NCI-H2196 treated with DMSO at 0.1 percent for 48 hours (cell line): ENCODE measurements around the gene PPP6R1.

ENCODE experiments used
- DNase-seq: peaks from one replicate; lab custom pipeline; 2025; ENCODE audit not compliant: unreplicated experiment; lab: John Stamatoyannopoulos, UW

Gene PPP6R1

GRCh38 chr19:55258476-55258827 lies 365 bp downstream of the PPP6R1 start:
- DNase-seq = no peak

DNA sequence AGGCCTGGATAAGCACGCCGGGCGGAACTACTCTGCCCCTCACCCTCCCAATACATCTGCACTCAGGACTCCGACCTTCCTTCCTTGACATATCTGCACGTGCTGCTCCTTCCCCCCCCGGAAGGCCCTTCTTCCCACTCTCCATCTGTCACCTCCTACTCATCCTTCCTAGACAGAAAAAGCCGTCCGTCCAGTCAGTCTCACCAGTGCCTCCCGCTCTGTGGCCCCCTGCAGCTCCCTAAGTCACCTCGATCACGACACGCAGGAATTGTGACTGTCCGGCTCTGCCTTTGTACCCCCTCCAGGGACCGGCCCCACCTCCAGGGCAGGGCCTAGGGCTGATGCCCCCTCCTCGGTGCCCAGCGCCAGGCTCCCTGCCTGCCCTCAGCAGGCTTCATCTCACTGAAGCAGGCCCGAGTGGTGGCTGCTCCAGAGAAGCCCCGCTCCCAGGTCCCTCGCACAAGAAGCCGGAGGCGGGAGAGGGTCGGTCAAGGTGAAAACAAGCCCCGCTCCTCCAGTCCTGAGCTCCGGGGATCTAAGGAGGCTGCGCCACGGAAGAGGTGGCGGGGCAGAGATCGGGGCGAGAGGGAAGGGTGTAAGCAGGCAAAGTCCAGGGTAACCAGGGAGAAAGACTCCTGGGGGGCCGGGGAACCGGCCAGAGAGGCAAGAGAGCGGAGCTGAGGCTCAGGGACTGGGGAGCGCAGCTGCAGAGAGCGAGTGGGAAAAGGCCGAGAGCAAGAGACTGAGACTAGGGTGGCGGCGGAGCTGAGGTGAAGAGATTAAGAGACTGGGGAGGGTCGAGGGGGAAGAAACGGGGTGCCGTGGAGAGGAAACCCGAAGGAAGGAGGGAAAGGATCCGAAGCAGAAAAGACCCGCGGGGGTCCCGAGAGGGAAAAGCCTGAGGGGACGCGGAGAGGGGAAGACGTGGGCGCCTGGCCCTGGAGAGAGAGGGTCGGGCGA lies 1.1 kb downstream of the PPP6R1 start:
- no peak for DNase-seq

GRCh38 chr19:55256562-55257460 lies 2.0 kb downstream of the PPP6R1 start:
- no peak for DNase-seq

- DNase-seq = no peak
These were observed 3.0 kb downstream of the PPP6R1 start for GRCh38 chr19:55255618-55256423.

DNA sequence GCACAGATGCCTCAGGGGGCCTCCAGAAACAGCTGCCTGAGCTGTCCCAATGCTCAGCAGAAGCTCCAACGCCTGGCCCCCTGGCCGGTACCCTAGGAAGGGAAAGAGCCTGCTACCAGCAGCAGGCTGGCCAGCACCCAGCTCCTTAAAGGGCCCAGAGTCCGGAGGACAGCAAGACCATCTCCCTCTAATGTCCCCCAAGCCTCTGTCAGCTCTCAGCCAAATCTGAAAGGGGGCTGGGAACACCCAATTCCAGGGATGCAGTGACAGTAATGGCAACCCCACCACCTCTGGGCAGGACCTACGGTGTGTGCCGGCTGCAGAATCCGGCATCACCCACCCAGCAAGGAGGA lies 4.2 kb downstream of the PPP6R1 start:
- no peak for DNase-seq

- DNase-seq = peak; percentile 57
These were observed 4.8 kb downstream of the PPP6R1 start for GRCh38 chr19:55253842-55254624.

- DNase-seq = no peak
These were observed 5.8 kb downstream of the PPP6R1 start for GRCh38 chr19:55252760-55253663.

DNA sequence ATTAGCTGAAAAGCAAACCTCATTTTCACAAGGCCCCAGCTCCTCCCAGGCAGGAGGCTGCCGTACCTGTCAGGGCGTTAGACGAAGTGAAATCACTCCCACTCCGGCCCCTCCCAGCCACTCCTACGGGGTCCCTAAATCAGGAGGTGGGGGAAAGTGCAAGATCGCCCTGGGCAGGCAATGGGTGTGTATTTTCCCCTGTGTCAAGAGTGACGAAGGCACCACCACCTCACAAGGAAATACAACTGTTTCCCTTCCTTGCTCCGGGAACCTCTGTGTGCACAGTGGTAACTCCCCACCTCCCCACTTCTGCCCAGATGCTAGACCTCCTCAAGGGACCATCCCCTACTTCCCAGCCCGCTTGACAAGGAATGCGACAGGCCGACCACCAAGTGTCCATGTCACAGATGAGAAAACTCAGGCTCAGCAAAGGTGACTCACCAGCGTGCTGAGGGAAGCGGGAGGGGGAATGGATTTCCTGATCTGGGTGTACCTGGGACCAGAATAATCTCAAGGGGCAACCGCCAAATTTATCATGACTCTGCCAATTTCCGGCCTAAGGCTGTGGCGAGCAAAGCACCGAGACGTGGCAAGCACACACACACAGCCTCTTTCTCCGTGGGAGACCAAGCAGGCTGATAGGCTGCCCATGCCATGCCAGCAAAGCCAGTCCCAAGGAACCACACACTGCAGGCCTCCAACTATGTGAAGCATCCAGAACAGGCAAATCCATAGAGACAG lies 7.3 kb downstream of the PPP6R1 start:
- no peak for DNase-seq

DNA sequence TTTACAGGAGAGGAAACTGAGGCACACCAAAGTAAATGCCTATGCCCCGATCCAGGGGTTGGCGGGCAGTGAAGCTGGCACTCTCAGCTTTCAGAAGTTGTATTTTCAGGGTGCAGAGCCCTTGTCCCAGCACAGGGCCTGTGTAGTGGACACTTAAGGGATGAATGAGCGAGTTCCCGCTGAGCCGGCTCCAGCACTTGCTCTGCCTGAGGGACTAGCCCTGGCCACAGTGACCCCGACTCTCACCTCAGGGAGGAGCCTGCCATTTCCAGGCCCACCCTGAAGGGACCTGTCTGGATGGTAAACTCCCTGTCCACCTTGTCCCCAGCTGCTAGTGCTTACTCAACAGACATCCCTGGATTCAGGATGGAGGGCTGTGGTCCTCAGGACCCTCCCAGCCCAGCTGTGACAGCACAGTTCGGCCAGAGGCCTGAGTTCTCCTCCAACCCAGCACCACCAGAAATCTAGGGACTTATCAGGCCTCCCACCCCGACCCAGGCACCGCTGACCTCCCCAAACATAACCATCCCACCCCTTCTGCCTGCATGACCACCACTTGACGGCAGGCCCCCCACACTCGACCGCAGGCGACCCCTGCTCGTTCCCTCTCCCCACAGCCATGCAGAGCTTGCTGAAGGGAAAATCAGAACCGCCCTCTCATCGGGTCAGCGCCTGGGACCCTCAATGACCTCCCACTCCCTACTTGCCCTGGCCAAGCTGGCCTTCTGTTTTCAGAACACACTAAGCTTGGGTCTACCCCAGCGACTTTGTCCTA lies 8.4 kb downstream of the PPP6R1 start:
- DNase-seq = no peak

DNA sequence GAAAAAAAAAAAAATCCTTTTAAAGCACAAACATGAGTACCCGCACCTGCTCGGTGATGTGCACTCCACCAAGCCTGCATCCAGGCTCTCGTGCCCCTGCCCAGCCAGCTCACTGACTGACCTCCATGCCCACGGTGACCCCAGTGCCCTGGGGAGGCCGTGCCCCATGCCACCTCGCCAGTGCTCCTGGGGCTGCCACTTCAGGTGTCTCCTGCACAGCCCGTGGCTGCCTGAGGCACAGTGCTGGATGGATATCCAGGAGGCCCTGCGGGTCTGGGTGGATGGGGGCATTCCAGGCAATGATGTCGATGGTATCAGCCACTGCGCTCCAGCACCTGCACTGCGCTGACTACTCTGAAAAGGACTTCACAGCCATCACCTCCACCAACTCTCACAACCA lies 9.0 kb downstream of the PPP6R1 start:
- no peak for DNase-seq

DNA sequence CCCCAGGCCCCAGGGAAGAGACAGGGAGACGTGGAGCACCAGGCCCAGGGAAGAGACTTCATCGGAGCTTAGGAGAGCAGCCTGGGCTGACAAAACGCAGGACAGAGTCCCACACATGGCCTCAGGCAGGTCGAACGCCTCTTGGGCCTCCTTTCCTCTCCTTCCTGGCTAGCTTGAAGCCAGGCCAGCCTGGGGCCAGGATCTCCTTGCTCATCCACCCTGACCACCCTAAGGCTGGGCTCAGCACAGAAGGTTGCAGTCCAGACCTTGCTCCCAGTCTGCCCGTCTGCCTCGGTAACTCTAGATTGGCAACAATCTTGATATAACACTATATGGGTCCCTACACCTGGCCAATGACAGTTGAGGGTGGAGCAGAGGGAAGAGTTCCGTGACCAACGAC lies 10.1 kb downstream of the PPP6R1 start:
- DNase-seq = no peak

- no peak for DNase-seq
These were observed 10.6 kb downstream of the PPP6R1 start for GRCh38 chr19:55248166-55248675.

GRCh38 chr19:55247621-55248099 lies 11.2 kb downstream of the PPP6R1 start:
- no peak for DNase-seq

- DNase-seq = no peak
These were observed 12.1 kb downstream of the PPP6R1 start for GRCh38 chr19:55246462-55247451.

- DNase-seq = no peak
These were observed 13.4 kb downstream of the PPP6R1 start for GRCh38 chr19:55245236-55245904.
